Neural progenitor cell (in vitro differentiated cells): ENCODE results near the gene SPANXD.

ENCODE experiments used
- CTCF ChIP-seq: fragments of 200-600 bp; sonication (generic); IDR thresholded peaks from 2 replicates; pipeline ENCODE4 v1.5.1; 2017; ENCODE audit warnings: antibody characterized with exemption, mild to moderate bottlenecking
- EZH2phosphoT487 ChIP-seq: fragments of 200-600 bp; sonication (generic); IDR thresholded peaks from 2 replicates; pipeline ENCODE4 v1.6.1; 2017; ENCODE audit warnings: antibody characterized with exemption

GRCh38 chrX:141732031-141732430 lies 33.5 kb upstream of the SPANXD start:
- no peak for TF ChIP-seq CTCF
- no peak for TF ChIP-seq EZH2phosphoT487
